GM12864 (cell line): ENCODE measurements around the gene TRAF7.

ENCODE experiments used
- DNase-seq: peaks from one replicate; pipeline ENCODE4 v3.0.0-alpha.2; 2011; ENCODE audit warnings: low read depth
- H3K4me3 ChIP-seq: 2 replicates; pipeline ENCODE4 v1.5.1; 2011; ENCODE audit warnings: mild to moderate bottlenecking, low read depth, low read length, control low read depth
- CTCF ChIP-seq: IDR thresholded peaks from 2 replicates; pipeline ENCODE4 v1.5.1; 2011; ENCODE audit warnings: low read depth, mild to moderate bottlenecking, moderate library complexity, low read length, control low read depth, inconsistent platforms; ENCODE audit errors: missing control alignments

The TRAF7 gene

GRCh38 chr16:2180962-2181923 is 25.7 kb downstream of the TRAF7 start:
- no peak overlapping the region for H3K4me3 ChIP-seq
- no peak for DNase-seq
- TF ChIP-seq CTCF = no peak

- H3K4me3 ChIP-seq = no peak overlapping the region
- DNase-seq = no peak
- TF ChIP-seq CTCF = no peak
Measured at GRCh38 chr16:2181952-2182351, 26.4 kb downstream of the TRAF7 start.

GRCh38 chr16:2183671-2184070 is 28.1 kb downstream of the TRAF7 start:
- no peak for TF ChIP-seq CTCF
- no peak overlapping the region for H3K4me3 ChIP-seq
- no peak for DNase-seq

- no peak for DNase-seq
- TF ChIP-seq CTCF = no peak
- no peak overlapping the region for H3K4me3 ChIP-seq
Measured at GRCh38 chr16:2184346-2184745, 28.8 kb downstream of the TRAF7 start.

GRCh38 chr16:2184962-2185361 is 29.4 kb downstream of the TRAF7 start:
- no peak for TF ChIP-seq CTCF
- no peak for DNase-seq
- H3K4me3 ChIP-seq = no peak overlapping the region

GRCh38 chr16:2186064-2186463 is 30.5 kb downstream of the TRAF7 start:
- no peak for TF ChIP-seq CTCF
- no peak overlapping the region for H3K4me3 ChIP-seq
- no peak for DNase-seq

GRCh38 chr16:2186505-2186904 is 30.9 kb downstream of the TRAF7 start:
- no peak overlapping the region for H3K4me3 ChIP-seq
- no peak for TF ChIP-seq CTCF
- no peak for DNase-seq
